Panc1 (cell line): Measurements from ENCODE around the gene KRTCAP2. TPM values are rescaled to one million over a fixed set of nuclear protein-coding genes. Genes with fewer than 3 reads are reported as not detected.

ENCODE experiments used
- ATAC-seq: fragments of 200-7000 bp; cut with Tn5 transposase; 2 replicates; pipeline ENCODE4 v1.9.1; 2020; ENCODE audit warnings: mild to moderate bottlenecking, moderate library complexity
- BruUV-seq: library from RNA; stranded (reverse); fragments of 400-500 nt; replicated peaks from 2 replicates; lab custom pipeline; 2021; lab: Mats Ljungman, UMichigan
- CTCF ChIA-PET: fragments of 300-600 bp; sonication (Branson Sonifier 250); formaldehyde crosslinking; loops from one replicate; lab custom pipeline; 2022; ENCODE audit warnings: antibody characterized with exemption; lab: Charles Lee
- POLR2A ChIA-PET: fragments of 300-600 bp; sonication (Branson Sonifier 250); formaldehyde crosslinking; loops from one replicate; lab custom pipeline; 2022; ENCODE audit warnings: antibody characterized with exemption; lab: Charles Lee
- DNase-seq: peaks from one replicate; pipeline ENCODE4 v3.0.0-alpha.2; 2010; ENCODE audit warnings: low read depth, low spot score
- H3K27ac ChIP-seq: 2 replicates; pipeline ENCODE4 v1.5.1; 2011; ENCODE audit warnings: mild to moderate bottlenecking, low read length, inconsistent platforms
- H3K27me3 ChIP-seq: fragments of 200-500 bp; sonication (Bioruptor generic); 2 replicates; pipeline ENCODE4 v1.6.0; 2014; ENCODE audit warnings: low read length, inconsistent platforms; ENCODE audit not compliant: control insufficient read depth, insufficient read depth
- H3K36me3 ChIP-seq: fragments of 200-500 bp; sonication (Bioruptor generic); 2 replicates; pipeline ENCODE4 v1.5.1; 2014; ENCODE audit warnings: inconsistent platforms, mild to moderate bottlenecking, low read length, moderate library complexity; ENCODE audit not compliant: control insufficient read depth, insufficient read depth
- H3K4me1 ChIP-seq: 2 replicates; pipeline ENCODE4 v1.5.1; 2011; ENCODE audit warnings: inconsistent platforms, mild to moderate bottlenecking, low read length, moderate library complexity; ENCODE audit not compliant: control insufficient read depth, insufficient read depth
- H3K4me3 ChIP-seq, 2 experiments: 2 replicates each; pipeline ENCODE4 v1.5.1; 2011 to 2012; ENCODE audit warnings: low read depth in 2 of 2, low read length in 2 of 2, mild to moderate bottlenecking in 2 of 2, inconsistent platforms in 1 of 2, moderate library complexity in 1 of 2
- H3K9me3 ChIP-seq: fragments of 200-500 bp; sonication (Bioruptor generic); 2 replicates; pipeline ENCODE4 v1.5.1; 2014; ENCODE audit warnings: low read depth, mild to moderate bottlenecking, inconsistent platforms, low read length, moderate library complexity; ENCODE audit not compliant: control insufficient read depth, insufficient read depth
- POLR2AphosphoS5 ChIP-seq: IDR thresholded peaks from 2 replicates; pipeline ENCODE4 v1.6.1; 2012; ENCODE audit warnings: mild to moderate bottlenecking, low read depth, low read length, moderate library complexity
- SIN3A ChIP-seq: IDR thresholded peaks from 2 replicates; pipeline ENCODE4 v1.6.1; 2012; ENCODE audit warnings: low read depth, mild to moderate bottlenecking, low read length, moderate library complexity, borderline replicate concordance; ENCODE audit not compliant: insufficient read depth
- TCF7L2 ChIP-seq: IDR thresholded peaks from 2 replicates; pipeline ENCODE4 v1.6.1; 2011; ENCODE audit warnings: mild to moderate bottlenecking, low read depth, low read length, inconsistent platforms
- in situ Hi-C: cut with HindIII; loops from 2 replicates; pipeline ENCODE4 v1.10.0; 2016; ENCODE audit warnings: low sequenced_read_pairs, low pct_unique_long_range_greater_than_20kb
- intact Hi-C: fragments of 100-400 bp; cut with micrococcal nuclease; formaldehyde crosslinking; loops from one replicate; pipeline ENCODE4 v1.10.0; 2022; ENCODE audit not compliant: unreplicated experiment
- total RNA-seq: library from RNA; stranded (reverse); gene quantifications from one replicate; pipeline ENCODE4 v1.2.1, GENCODE V29; 2021; ENCODE audit not compliant: unreplicated experiment
- TF ChIP-seq, protein P1 (sequence below), 2 experiments: IDR thresholded peaks; 2 replicates each; pipeline ENCODE4 v1.6.1; 2011 to 2012; ENCODE audit warnings: low read depth in 2 of 2, control low read depth in 1 of 2, low read length in 1 of 2, mild to moderate bottlenecking in 1 of 2, moderate library complexity in 1 of 2; ENCODE audit not compliant: insufficient read depth in 1 of 2
- TF ChIP-seq, protein P2 (sequence below): fragments of 450-650 bp; IDR thresholded peaks from 2 replicates; pipeline ENCODE4 v1.5.1; 2017; ENCODE audit warnings: mild to moderate bottlenecking

The KRTCAP2 gene
- total RNA-seq, 1 experiment from 2014 or later = 155 TPM

DNA sequence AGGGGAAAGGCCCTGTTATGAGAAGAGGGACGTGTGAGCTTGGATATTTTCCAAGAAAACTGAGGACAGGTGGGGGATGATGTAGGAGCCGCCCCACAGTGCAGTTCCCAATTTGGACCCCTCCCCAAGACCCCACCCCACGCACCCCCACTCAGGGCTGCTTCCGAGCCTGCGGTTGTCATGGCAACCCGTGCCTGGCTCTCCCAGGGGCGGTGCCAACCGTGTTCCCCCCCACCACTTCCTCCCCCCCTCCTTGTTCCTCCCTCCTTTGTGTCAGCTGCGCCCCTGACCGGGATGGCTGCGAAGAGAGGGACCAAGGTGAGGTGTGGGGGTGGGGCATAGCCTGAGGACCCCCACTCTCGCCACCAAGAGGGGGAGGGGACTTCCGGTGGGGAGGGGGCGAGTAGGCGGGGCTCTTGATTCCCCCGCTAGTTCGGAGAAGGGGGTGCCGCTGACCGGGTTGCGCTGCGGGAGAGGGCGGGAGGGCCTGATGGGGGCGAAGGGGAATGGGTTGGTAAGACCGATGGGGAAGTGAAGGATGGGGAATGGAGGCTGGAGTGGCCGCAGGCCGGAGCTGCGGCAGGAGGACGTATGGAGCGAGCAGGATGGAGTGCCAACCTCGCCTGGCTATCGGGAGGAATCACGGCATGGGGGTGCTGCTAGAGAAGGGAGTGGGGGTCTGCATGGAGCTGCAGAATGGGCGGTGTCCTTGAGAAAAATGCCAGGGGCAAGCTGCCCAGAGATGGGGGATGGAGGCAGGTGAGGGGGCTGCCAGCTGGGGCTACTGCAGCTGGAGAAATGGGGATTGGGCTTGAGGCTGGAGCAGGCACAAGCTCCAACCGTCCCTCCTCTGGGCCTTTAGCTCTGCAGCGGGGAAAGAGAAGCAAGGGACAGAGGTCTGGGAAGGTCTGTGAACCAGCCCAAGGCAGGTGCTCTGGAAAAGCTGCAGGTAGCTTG lies 1.5 kb upstream of the KRTCAP2 start:
- in situ Hi-C loops = no loop called here
- H3K27me3 ChIP-seq = no peaks in the 10 kb centered on the region
- H3K4me3 ChIP-seq = peak overlapping the region; percentile 88 to 89
- intact Hi-C loops = no loop called here
- H3K36me3 ChIP-seq = no peaks in the 10 kb centered on the region; the same call in 1 of the 2 replicates
- peaks cover 23% of the 10 kb centered on the region for H3K4me1 ChIP-seq
- DNase-seq = no peak
- BruUV-seq = no TSS peak
- TF ChIP-seq POLR2AphosphoS5 (no peak), TCF7L2 (no peak), SIN3A (no peak)
- TF ChIP-seq, protein P1, sequence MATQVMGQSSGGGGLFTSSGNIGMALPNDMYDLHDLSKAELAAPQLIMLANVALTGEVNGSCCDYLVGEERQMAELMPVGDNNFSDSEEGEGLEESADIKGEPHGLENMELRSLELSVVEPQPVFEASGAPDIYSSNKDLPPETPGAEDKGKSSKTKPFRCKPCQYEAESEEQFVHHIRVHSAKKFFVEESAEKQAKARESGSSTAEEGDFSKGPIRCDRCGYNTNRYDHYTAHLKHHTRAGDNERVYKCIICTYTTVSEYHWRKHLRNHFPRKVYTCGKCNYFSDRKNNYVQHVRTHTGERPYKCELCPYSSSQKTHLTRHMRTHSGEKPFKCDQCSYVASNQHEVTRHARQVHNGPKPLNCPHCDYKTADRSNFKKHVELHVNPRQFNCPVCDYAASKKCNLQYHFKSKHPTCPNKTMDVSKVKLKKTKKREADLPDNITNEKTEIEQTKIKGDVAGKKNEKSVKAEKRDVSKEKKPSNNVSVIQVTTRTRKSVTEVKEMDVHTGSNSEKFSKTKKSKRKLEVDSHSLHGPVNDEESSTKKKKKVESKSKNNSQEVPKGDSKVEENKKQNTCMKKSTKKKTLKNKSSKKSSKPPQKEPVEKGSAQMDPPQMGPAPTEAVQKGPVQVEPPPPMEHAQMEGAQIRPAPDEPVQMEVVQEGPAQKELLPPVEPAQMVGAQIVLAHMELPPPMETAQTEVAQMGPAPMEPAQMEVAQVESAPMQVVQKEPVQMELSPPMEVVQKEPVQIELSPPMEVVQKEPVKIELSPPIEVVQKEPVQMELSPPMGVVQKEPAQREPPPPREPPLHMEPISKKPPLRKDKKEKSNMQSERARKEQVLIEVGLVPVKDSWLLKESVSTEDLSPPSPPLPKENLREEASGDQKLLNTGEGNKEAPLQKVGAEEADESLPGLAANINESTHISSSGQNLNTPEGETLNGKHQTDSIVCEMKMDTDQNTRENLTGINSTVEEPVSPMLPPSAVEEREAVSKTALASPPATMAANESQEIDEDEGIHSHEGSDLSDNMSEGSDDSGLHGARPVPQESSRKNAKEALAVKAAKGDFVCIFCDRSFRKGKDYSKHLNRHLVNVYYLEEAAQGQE (IDR thresholded peaks at IDR 0.05; ENCODE audit: insufficient read depth in 1 of 2, low read depth in 2 of 2, low read length in 1 of 2) = no peak
- TF ChIP-seq, protein P2, sequence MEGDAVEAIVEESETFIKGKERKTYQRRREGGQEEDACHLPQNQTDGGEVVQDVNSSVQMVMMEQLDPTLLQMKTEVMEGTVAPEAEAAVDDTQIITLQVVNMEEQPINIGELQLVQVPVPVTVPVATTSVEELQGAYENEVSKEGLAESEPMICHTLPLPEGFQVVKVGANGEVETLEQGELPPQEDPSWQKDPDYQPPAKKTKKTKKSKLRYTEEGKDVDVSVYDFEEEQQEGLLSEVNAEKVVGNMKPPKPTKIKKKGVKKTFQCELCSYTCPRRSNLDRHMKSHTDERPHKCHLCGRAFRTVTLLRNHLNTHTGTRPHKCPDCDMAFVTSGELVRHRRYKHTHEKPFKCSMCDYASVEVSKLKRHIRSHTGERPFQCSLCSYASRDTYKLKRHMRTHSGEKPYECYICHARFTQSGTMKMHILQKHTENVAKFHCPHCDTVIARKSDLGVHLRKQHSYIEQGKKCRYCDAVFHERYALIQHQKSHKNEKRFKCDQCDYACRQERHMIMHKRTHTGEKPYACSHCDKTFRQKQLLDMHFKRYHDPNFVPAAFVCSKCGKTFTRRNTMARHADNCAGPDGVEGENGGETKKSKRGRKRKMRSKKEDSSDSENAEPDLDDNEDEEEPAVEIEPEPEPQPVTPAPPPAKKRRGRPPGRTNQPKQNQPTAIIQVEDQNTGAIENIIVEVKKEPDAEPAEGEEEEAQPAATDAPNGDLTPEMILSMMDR = no peak
- ATAC-seq = no peak
- ChIA-PET CTCF (interaction anchor here (0.6 to 1.9 kb wide), 4 partner anchors 19 to 1724 kb away, joined by 3 to 14 read pairs (median 5); partner anchors contain the start of gene THBS3), POLR2A (interaction anchor here (2.5 kb wide), 1 partner anchor 19 kb away, joined by 18 read pairs; no protein-coding TSS in a partner anchor)
- H3K9me3 ChIP-seq = no peaks in the 10 kb centered on the region
- H3K27ac ChIP-seq = peak overlapping the region; percentile 92

DNA sequence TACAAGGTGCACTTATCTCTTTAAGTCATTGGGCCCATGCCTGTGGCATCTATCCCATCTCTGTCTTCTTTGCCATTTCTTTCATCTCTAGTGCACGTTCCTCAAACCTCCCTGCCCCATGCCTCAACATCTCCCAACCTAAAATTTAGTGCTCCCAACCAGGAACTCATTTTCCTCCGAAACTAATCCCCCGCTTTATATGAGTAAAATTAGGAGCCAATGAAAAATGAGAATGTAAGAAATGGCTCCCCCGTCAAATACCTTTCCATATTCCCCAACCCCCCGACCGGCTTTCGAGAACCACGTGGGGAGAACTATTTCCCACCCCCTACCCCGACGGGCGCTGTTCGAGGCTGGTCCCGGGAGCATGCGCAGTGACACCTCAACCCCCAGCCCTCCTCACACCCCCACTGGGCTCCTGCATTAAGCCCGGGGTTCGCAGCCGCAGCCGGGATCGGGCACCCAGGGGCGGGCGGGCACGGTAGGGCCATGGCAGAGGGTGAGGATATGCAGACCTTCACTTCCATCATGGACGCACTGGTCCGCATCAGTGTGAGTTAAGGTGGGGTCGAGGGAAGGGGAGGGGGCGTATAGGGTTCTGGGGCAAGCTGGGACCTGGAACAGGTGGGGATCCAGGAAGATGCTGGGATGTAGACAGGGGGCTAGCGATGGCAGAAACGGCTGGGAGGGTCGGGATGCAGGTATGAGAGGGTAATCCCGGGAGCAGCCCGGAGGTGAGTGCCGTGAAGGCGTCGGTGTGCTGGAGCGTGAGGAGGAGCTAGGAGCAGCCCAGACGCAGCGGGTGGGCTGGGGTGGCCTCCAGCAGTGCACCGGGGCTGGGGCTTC lies 597 bp upstream of the KRTCAP2 start, which contains the start of gene TRIM46:
TSS of gene TRIM46 (plus strand) at position 372 of the 846 bp plus-strand sequence. CDS start at position 490, 118 bp downstream.
- peaks cover 23% of the 10 kb centered on the region for H3K4me1 ChIP-seq
- DNase-seq (no peak), ATAC-seq (peak; percentile 58)
- H3K9me3 ChIP-seq = no peaks in the 10 kb centered on the region
- H3K27me3 ChIP-seq = no peaks in the 10 kb centered on the region
- H3K27ac ChIP-seq = peak within 1 kb of the TSS; percentile 92
- POLR2A ChIA-PET = interaction anchor here (2.5 kb wide), 1 partner anchor 20 kb away, joined by 18 read pairs; no protein-coding TSS in a partner anchor
- H3K4me3 ChIP-seq = peak within 1 kb of the TSS; percentile 88 to 89
- intact Hi-C loops (no loop called here), in situ Hi-C loops (no loop called here)
- TF ChIP-seq, protein P1 (IDR thresholded peaks at IDR 0.05; ENCODE audit: insufficient read depth in 1 of 2, low read depth in 2 of 2, low read length in 1 of 2) = no peak
- TF ChIP-seq, protein P2 = peak; percentile 2
- TF ChIP-seq POLR2AphosphoS5 (no peak), TCF7L2 (0 out of 2 replicates have a peak, but pooled peaks have one; percentile 5)
- no peaks in the 10 kb centered on the region; the same call in 1 of the 2 replicates for H3K36me3 ChIP-seq
- no TSS peak for BruUV-seq
- CTCF ChIA-PET = interaction anchor here (0.7 to 1.9 kb wide), 6 partner anchors 21 to 89 kb away, joined by 3 to 15 read pairs (median 4); no protein-coding TSS in a partner anchor
